SK-MEL-5 (cell line): ENCODE results near the gene FAM222A. TPM values are rescaled to one million over a fixed set of nuclear protein-coding genes. Genes with fewer than 3 reads are reported as not detected.
"Not testable (repeated sequence)": the region's sequence is repeated elsewhere in the genome, so short reads cannot be mapped to it uniquely, and the experiment has no call there.

Experiments
- DNase-seq: peaks from one replicate; pipeline ENCODE4 v3.0.0-alpha.2; 2016; ENCODE audit warnings: low read depth, low spot score
- in situ Hi-C: cut with HindIII; loops from 2 replicates; pipeline ENCODE4 v1.10.0; 2016; ENCODE audit warnings: low sequenced_read_pairs, high pct_unique_total_duplicates, low pct_unique_long_range_greater_than_20kb
- total RNA-seq: library from RNA; depleted of rRNA; stranded (reverse); fragments of >200 nt; shearing (Covaris generic); gene quantifications from 2 replicates; pipeline ENCODE4 v1.2.3, GENCODE V29; 2014

Gene FAM222A
- total RNA-seq, 1 experiment from 2014 or later, result 8.9 TPM

- no peak for DNase-seq
- in situ Hi-C loops, result no loop called here
Observed at GRCh38 chr12:109686523-109686922, 27.1 kb upstream of the FAM222A start.

DNA sequence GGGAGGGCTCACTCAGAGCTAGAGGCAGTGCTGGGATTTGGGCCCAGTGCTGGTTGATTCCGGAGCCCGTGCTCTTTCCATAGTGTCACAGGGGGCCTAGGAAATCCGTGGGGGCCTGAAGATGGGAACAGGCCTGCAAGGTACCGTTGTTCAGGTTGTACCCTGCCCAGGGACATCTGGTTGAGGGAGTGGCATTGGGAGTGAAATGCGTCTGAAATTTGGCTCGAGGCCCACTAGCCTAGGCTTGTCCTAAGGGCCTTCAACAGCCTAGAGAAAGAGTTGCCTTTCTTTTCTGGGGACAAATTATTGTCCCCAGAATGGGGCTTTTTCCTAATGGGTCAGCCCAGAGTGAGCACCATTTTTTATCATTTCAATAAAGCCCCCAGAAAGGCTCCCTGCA is 26.4 kb upstream of the FAM222A start:
- in situ Hi-C loops, result no loop called here
- no peak for DNase-seq

DNA sequence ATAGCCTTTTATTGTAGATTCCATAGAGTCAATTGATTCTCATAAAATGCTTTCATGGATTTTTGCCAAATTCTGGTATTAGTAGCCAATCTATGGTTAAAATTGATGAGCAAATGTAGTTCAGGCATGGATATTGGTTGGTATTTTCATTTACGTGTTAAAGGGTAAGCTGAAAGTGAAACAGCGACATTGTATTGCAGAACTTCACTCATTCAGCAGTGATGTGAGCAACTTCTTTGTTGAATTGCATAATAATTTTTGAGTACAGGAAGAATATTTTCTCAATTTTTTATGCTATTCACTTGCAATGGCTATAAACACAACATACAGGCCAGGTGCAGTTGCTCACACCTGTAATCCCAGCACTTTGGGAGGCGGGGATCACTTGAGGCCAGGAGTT is 24.2 kb upstream of the FAM222A start:
- no peak for DNase-seq

GRCh38 chr12:109693160-109693559 is 20.5 kb upstream of the FAM222A start:
- in situ Hi-C loops, result no loop called here
- no peak for DNase-seq

More for the DNA sequence above, 24.2 kb upstream of the FAM222A start:
- in situ Hi-C loops, result no loop called here

DNA sequence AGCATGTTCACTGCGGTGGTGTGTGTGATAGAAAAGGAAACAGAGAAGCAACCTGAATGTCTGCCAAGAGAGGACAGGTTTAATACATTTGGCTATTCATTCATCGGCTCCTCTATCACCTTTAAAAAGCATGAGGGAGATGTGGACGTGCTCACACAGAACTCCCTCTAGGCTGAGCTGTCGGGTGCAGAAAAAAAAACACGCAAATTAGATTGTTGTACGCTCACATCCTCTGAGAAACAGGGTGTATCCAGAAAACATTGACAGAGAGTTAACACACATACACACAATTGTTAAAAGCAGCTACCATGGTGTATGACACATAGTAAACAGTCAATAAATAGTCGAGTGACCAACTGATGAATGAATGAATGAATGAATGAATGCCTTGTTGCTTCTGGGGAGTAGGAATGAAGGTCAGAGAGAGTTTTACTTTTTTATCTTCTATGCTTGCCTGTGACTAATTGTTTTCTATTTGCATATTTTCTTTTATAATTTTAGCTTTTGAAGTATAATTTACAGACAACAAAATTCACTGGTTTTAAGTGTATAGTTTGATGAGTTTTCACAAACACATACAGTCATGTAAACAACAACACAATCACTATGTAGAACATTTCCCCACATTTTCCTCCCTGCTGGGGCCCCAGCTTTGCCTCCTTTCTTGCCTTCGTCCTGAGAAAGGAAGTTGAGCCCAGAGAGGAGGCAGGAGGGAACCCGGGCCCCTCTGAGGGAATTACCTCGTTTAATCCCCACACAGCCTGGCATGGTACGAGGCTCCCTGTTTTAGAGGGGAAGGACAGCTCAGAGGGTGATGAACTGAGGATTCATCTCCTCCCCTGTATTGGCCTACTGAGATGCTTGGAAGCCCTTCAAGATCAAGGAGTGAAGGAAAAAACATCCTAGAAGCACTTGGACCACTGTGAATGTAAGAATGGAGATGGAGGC is 19.7 kb upstream of the FAM222A start:
- DNase-seq, result no peak
- in situ Hi-C loops, result no loop called here

GRCh38 chr12:109694629-109695028 is 19.0 kb upstream of the FAM222A start:
- in situ Hi-C loops, DNase-seq: not testable (repeated sequence)

DNA sequence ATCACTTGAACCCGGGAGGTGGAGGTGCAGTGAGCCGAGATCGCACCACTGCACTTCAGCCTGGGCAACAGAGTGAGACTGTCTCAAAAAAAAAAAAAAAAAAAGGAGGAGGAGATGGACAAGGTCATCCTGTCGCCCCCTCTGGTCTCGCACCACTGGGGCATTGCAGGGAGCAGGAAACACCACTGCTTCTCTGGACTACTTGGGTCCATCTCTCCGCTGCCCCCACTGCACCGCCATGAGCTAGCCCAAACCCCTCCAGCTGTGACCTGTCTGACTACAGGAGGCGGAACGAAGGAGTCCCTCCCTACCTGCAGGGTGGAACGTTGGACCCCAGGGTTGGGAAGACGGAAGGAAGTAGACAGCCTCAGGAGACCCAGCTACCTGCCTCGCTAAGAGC is 18.2 kb upstream of the FAM222A start:
- DNase-seq, result no peak
- in situ Hi-C loops, result no loop called here

- no peak for DNase-seq
- in situ Hi-C loops, result no loop called here
Observed at GRCh38 chr12:109695961-109696461, 17.6 kb upstream of the FAM222A start.

- in situ Hi-C loops, result no loop called here
- no peak for DNase-seq
Observed at GRCh38 chr12:109696485-109697269, 16.9 kb upstream of the FAM222A start.

GRCh38 chr12:109697270-109697553 is 16.4 kb upstream of the FAM222A start:
- no peak for DNase-seq
- in situ Hi-C loops, result no loop called here

DNA sequence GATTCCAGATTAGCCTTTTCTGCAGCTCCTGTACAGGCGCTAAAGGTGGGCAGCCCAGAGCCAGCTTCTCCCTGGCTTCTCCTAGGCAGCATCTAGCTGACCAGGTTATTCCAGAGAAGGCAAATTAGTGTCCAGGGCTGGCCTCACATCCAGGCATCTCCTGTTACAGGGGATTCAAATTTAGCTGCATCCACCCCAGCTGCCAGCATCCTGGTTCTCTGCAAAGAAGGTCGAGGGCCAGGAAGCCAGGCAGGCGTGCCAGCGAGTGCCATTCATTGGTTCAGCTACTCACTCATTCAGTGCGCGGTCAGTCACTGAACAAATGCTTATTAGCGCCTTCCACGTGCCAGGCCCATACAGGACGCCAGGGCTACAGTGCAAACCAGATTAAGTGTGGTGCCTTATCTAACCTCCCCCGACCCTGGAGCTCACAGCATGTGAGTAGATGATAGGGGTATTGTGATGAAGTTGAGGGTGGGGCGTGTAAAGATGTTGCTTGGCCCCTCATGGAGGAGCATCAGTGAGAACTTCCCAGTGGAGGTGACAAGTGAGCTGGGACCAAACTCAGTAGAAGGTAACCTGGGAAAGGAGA is 15.7 kb upstream of the FAM222A start:
- no peak for DNase-seq
- in situ Hi-C loops, result no loop called here

DNA sequence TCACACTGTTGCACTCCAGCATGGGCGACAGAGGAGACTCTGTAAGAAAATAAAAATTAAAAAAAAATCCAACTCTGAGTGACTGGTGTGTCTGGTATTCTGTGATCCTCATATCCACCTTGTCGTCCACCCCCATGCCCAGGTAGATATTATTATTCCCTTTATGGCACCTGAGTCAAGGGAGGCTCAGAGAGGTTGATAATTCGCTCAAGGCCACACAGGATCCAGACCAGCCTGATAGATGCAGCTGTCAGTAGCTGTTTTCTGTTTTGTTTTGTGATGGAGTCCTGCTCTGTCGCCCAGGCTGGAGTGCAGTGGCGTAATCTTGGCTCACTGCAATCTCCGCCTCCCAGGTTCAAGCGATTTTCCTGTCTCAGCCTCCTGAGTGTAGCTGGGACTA is 14.8 kb upstream of the FAM222A start:
- no peak for DNase-seq
- in situ Hi-C loops, result no loop called here

DNA sequence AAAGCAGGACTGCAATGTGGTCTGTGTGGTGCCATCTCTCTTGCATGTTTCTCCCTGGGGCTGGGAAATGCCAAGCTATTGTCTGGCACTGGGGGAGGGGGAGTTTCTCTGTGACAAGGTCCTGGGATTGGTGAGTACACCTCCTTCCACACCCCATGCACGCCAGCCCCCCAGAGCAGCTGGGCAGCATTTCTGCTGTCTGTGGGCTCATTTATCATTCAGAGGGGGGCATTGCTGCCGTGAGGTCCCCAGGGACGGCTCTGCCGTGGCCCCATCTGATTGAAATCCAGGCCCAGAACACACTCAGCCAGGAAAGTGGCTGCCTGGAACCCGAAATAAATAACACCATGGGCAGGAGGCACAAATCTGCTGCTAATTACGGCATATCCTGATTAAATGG is 12.6 kb upstream of the FAM222A start:
- in situ Hi-C loops, result no loop called here
- DNase-seq, result no peak

GRCh38 chr12:109702111-109702841 is 11.3 kb upstream of the FAM222A start:
- in situ Hi-C loops, result no loop called here
- DNase-seq, result no peak

- DNase-seq, result no peak
- in situ Hi-C loops, result no loop called here
Observed at GRCh38 chr12:109703684-109704083, 9.9 kb upstream of the FAM222A start.

- DNase-seq, result no peak
- in situ Hi-C loops, result no loop called here
Observed at GRCh38 chr12:109704371-109705098, 9.1 kb upstream of the FAM222A start.

- DNase-seq, result no peak
- in situ Hi-C loops, result no loop called here
Observed at GRCh38 chr12:109705291-109705690, 8.3 kb upstream of the FAM222A start.
